ENCODE measurements around the gene POC1A.
A peak's percentile ranks its signal among the peaks of the same experiment; 100 is the strongest.

The POC1A gene

GRCh38 chr3:52128118-52128683 is 26.0 kb downstream of the POC1A start:
- DNase-seq (ENCODE audit: low read depth), result peak; percentile 28

GRCh38 chr3:52126500-52126899 is 27.7 kb downstream of the POC1A start:
- DNase-seq (ENCODE audit: low read depth), result no peak

DNA sequence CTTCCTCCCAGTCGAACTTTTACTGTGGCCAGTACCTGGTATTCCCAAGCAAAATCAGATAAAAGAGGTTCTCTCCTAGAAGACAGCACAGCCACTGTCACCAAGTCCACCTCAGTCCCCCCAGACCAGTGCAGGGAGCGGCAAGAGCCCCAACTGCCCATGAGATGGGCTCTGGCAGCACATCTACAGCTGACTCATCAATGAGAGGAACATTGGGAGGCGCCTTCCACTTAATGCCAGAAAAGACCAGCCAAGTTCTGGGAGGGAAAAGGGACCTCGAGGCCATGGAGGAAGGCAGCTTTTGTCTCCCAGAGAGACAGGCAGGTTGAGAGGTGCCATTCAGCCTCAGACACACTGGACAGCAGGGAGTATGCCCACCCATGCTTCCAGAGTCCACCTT is 28.2 kb downstream of the POC1A start:
- DNase-seq (ENCODE audit: low read depth), result no peak

- no peak for DNase-seq (ENCODE audit: low read depth)
Observed at GRCh38 chr3:52124766-52125165, 29.5 kb downstream of the POC1A start.

GRCh38 chr3:52124126-52124525 is 30.1 kb downstream of the POC1A start:
- DNase-seq (ENCODE audit: low read depth), result no peak

- DNase-seq (ENCODE audit: low read depth), result peak; percentile 36
Observed at GRCh38 chr3:52123106-52123725, 31.0 kb downstream of the POC1A start.

- DNase-seq (ENCODE audit: low read depth), result no peak
Observed at GRCh38 chr3:52122491-52122890, 31.7 kb downstream of the POC1A start.

- no peak for DNase-seq (ENCODE audit: low read depth)
Observed at GRCh38 chr3:52121813-52122212, 32.4 kb downstream of the POC1A start.

- DNase-seq (ENCODE audit: low read depth), result no peak
Observed at GRCh38 chr3:52121464-52121805, 32.8 kb downstream of the POC1A start.

GRCh38 chr3:52120556-52121463 is 33.4 kb downstream of the POC1A start:
- DNase-seq (ENCODE audit: low read depth), result no peak

GRCh38 chr3:52119826-52120225 is 34.4 kb downstream of the POC1A start:
- DNase-seq (ENCODE audit: low read depth), result no peak

DNA sequence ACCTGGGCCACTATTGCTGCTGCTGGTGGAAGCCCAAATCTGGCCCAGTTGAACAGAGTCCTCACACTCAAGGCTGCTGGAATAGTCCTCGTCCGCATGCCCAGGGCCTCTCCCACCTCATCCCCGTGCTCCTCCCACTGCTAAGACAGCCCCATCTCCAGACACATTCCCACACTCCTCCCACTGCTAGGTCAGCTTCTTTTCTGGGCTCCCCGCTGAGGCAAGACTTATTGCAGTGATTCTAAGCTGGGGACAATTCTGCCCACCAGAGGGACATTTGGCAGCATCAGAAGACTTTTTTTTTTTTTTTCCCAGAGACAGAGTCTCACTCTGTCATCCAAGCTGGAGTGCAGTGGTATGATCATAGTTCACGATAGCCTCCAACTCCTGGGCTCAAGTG is 35.1 kb downstream of the POC1A start:
- no peak for DNase-seq (ENCODE audit: low read depth)

GRCh38 chr3:52118156-52118875 is 35.9 kb downstream of the POC1A start:
- DNase-seq (ENCODE audit: low read depth), result no peak

DNA sequence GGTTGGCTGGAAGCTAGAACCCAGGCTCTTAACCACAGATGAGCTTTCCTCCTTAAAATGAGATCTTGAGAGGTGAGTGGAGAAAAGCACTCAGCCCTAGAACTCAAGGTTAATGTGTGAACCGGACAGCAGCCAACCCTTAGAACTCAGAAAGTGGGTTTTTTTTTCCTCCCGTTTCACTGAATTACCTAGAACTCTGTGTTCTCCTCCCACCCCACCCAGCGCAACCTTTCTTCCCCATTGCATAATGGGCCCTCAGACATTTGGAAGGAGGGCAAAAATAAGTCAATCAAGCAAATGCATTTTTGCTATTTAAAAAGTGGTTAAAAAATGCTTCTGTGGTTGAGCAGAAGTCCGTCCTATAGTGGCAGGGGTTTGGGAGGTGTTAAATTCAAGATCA is 36.7 kb downstream of the POC1A start:
- no peak for DNase-seq (ENCODE audit: low read depth)

GRCh38 chr3:52112056-52112455 is 42.2 kb downstream of the POC1A start:
- DNase-seq (ENCODE audit: low read depth), result no peak

DNA sequence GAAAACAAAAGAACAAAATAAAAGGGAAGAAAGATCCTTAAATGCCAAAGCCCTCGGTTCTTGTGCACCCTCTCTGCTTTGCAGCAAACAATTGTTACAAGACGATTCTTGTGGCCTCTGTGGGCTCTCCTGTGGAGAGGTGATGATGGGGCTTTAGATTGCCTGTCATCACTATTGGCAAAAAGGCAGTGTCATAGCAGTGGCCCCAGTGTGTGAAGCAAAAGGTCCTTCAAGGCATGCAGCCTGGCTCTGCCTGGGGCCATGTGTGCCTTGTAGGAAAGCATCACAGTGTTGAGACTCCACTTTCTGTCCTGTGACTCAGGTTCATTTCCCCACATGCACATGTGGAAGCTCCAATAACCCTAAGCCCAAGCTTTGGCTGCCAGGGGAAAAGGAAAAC is 43.7 kb downstream of the POC1A start:
- no peak for DNase-seq (ENCODE audit: low read depth)

DNA sequence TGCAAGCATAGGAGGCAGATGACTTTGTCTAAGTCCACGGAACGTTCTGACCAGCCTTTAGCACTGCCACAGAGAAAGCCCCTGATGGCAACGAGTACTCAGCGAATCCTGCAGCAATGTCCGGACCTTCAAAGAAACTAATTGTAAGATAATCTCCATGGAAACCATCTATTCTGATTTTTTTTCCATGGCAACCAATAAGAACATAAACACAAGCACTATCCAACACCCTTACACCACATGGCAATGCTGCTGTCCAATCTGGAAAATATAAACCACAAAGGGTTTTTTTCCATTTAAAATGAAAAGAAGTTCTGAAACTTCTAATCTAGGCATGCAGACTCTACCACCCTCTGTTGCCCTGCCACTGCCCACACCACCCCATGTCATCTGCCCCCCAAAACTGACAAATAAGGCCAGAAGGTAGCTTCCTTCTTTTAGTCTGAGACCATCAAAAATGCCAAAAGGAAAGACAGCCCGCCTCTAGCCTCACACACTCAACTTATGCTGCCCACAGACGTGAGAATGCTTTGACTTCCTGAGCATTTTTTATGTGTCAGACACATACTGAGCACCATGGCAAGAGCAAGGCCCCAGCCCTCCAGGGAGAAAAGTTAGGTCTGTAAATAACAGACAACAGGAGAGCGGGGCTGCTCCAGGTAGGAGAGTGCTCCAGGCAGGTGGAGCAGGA is 44.5 kb downstream of the POC1A start:
- DNase-seq (ENCODE audit: low read depth), result no peak

DNA sequence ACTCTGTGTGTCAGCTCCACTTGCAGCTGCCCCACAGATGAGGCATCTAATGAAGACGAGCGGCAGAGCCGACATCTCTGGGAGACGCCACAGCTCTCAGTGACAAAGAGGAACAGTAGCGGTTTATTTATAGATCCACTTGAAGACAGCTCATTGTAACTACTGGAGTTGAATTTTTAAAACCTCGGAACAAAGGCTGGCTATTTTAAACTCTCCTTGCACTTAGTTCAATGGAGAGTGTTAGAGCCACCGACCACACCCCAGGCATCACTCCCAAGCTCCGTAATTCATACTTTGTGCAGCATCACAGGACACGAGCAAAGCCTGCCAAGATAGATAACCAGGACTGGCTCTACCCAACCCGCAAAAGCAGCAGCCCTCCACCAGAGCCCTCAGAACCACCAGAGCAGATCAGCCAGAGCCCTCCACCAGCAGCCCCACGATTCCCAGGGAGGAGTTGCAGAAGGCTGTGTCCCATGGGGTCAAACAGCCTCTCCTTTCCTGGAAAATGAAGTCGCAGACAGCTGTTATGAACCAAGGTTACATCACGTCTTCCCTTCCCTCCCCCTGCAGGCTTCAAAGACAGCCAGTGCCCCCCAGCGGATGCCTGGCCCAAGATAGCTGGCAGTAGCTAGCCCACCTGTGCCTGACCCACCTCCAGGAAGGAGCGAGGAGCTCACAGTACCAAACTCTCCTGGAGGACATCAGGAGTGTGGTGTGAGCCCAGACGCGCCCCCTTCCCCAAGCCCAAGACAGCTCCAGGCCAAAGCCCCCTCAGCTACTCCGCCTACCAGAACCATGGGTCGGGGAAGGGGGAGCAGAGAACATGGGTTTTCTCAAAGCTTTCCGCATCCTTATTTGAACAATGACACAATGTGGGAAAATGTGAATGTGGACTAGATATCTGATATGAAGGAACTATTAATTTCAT is 45.7 kb downstream of the POC1A start:
- DNase-seq (ENCODE audit: low read depth), result no peak

DNA sequence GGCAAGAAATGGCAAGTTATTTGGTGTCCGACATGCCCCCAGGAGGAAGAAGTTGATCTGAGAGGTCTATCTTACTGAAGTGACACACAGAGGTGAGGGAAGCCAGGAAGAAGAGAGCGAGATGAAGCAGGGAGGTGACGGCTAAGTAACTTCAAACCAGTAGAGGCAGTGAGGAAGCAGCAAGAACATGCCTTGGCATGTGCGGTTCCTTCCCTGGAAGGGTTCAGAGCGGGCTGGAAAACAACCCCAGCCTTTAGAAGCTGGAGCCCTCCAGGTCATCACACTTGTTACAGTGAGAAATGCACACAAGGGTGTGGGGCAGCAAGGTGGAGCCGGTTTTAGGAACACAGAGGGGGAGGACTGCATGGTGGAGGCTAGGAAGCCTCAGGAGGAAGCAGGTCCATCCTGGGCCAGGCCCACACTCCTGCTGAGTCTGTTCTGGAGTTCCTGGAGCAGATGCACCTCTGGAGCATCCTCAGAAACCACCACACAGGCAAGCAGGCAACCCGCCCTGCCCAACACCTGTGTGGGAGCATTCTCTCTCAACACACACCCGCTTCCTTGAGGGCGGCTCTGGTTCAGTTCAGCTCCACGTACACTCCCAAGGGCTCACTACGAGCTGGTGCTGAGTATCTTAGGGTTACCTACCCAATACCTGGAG is 47.1 kb downstream of the POC1A start:
- DNase-seq (ENCODE audit: low read depth), result no peak

Data from GM04504 (cell line).